B cell (primary cell): ENCODE results near the gene CTBP2. TPM values are rescaled to one million over a fixed set of nuclear protein-coding genes. Genes with fewer than 3 reads are reported as not detected.

Experiments
- ATAC-seq: fragments of 200-7000 bp; cut with Tn5 transposase; one replicate; pipeline ENCODE4 v1.10.0; 2021; ENCODE audit warnings: low read depth, mild to moderate bottlenecking, moderate number of reproducible peaks, moderate library complexity
- CTCF ChIA-PET: fragments of 350-600 bp; sonication (Branson Sonifier 250); formaldehyde crosslinking; loops from one replicate; lab custom pipeline; 2021; ENCODE audit warnings: antibody characterized with exemption, inconsistent platforms; lab: Charles Lee
- POLR2A ChIA-PET: fragments of 350-600 bp; sonication (Branson Sonifier 250); formaldehyde crosslinking; loops from one replicate; lab custom pipeline; 2021; ENCODE audit warnings: antibody characterized with exemption; lab: Charles Lee
- DNase-seq: peaks from one replicate; pipeline ENCODE4 v3.0.0; 2013
- H2AFZ ChIP-seq: 2 replicates; pipeline ENCODE4 v1.6.1; 2012; ENCODE audit warnings: mild to moderate bottlenecking, low read depth, low read length; ENCODE audit not compliant: insufficient read depth, poor library complexity, severe bottlenecking
- H3K27ac ChIP-seq, 2 donors: 1 replicate in 1 of 2; 2 replicates in 1 of 2; pipeline ENCODE4 v1.5.1; 2012 to 2013; ENCODE audit warnings: low read length in 2 of 2, mild to moderate bottlenecking in 2 of 2, moderate library complexity in 1 of 2
- H3K27me3 ChIP-seq, 4 experiments: fragments of 200-600 bp in 1 of 4; sonication (generic) in 1 of 4; replicated peaks in 1 of 4; 1 replicate in 2 of 4; 2 replicates in 2 of 4; pipeline versions ENCODE4 v1.6.1 to v1.7.0; 2013 to 2016; ENCODE audit warnings: low read length in 3 of 4, mild to moderate bottlenecking in 2 of 4, mixed read lengths in 1 of 4, moderate library complexity in 1 of 4; ENCODE audit not compliant: insufficient read depth in 4 of 4, control insufficient read depth in 3 of 4; ENCODE audit errors: control extremely low read depth in 1 of 4
- H3K36me3 ChIP-seq, 2 experiments: replicated peaks in 1 of 2; 1 replicate in 1 of 2; 2 replicates in 1 of 2; pipeline versions ENCODE4 v1.6.1 to v1.7.1; 2013; ENCODE audit warnings: low read length in 1 of 2; ENCODE audit not compliant: insufficient read depth in 2 of 2, control insufficient read depth in 1 of 2; ENCODE audit errors: control extremely low read depth in 1 of 2, extremely low read depth in 1 of 2
- H3K4me1 ChIP-seq, 2 donors: fragments of 200-600 bp in 1 of 2; sonication (generic) in 1 of 2; 1 replicate in 1 of 2; 2 replicates in 1 of 2; pipeline versions ENCODE4 v1.5.1 to v1.6.1; 2013 to 2017; ENCODE audit warnings: low read length in 2 of 2; ENCODE audit not compliant: control insufficient read depth in 2 of 2, insufficient read depth in 2 of 2
- H3K4me2 ChIP-seq: replicated peaks from 2 replicates; pipeline ENCODE3; 2012; ENCODE audit warnings: mild to moderate bottlenecking, low read depth, low read length; ENCODE audit not compliant: poor library complexity, severe bottlenecking
- H3K4me3 ChIP-seq, 5 experiments: fragments of 200-600 bp in 1 of 5; sonication (generic) in 1 of 5; 1 replicate in 3 of 5; 2 replicates in 2 of 5; pipeline versions ENCODE4 v1.5.1 to v1.7.0; 2011 to 2016; ENCODE audit warnings: low read length in 4 of 5, mild to moderate bottlenecking in 4 of 5, low read depth in 2 of 5, control low read depth in 1 of 5, moderate library complexity in 1 of 5; ENCODE audit not compliant: insufficient read depth in 1 of 5; ENCODE audit errors: control extremely low read depth in 1 of 5, extremely low read depth in 1 of 5
- H3K79me2 ChIP-seq: fragments of 200-600 bp; sonication (generic); one replicate; pipeline ENCODE4 v1.6.0; 2016; ENCODE audit warnings: low read length; ENCODE audit not compliant: control insufficient read depth, insufficient read depth
- H3K9ac ChIP-seq: fragments of 200-600 bp; sonication (generic); 2 replicates; pipeline ENCODE4 v1.6.1; 2017; ENCODE audit warnings: mild to moderate bottlenecking, low read length, moderate library complexity
- H3K9me3 ChIP-seq, 3 donors: one replicate each; pipeline versions ENCODE4 v1.6.1 to v1.7.1; 2013; ENCODE audit warnings: low read length in 2 of 3; ENCODE audit not compliant: control insufficient read depth in 2 of 3, insufficient read depth in 1 of 3; ENCODE audit errors: control extremely low read depth in 1 of 3
- H4K20me1 ChIP-seq: 2 replicates; pipeline ENCODE4 v1.6.0; 2012; ENCODE audit warnings: mild to moderate bottlenecking, low read length; ENCODE audit not compliant: insufficient read depth, control insufficient read depth, poor library complexity, severe bottlenecking
- H3K27ac Mint-ChIP-seq: one replicate; pipeline ENCODE4 v1.8.0; 2021; ENCODE audit warnings: mixed read lengths
- H3K27me3 Mint-ChIP-seq: one replicate; pipeline ENCODE4 v1.8.0; 2021; ENCODE audit warnings: mixed read lengths
- H3K4me1 Mint-ChIP-seq: one replicate; pipeline ENCODE4 v1.8.0; 2021; ENCODE audit warnings: mixed read lengths
- H3K4me3 Mint-ChIP-seq: one replicate; pipeline ENCODE4 v1.8.0; 2021; ENCODE audit warnings: mixed read lengths
- H3K9me3 Mint-ChIP-seq: one replicate; pipeline ENCODE4 v1.8.0; 2022; ENCODE audit warnings: mixed read lengths; ENCODE audit not compliant: insufficient read depth
- CTCF ChIP-seq: fragments of 200-600 bp; IDR thresholded peaks from one replicate; pipeline ENCODE4 v1.8.0; 2022; ENCODE audit warnings: antibody characterized with exemption, mild to moderate bottlenecking
- EZH2 ChIP-seq: IDR thresholded peaks from 2 replicates; pipeline ENCODE4 v1.6.1; 2012; ENCODE audit warnings: borderline replicate concordance, low read depth, mild to moderate bottlenecking, moderate library complexity, low read length; ENCODE audit not compliant: insufficient read depth, poor library complexity, severe bottlenecking
- WGBS: methylation state at CpG from one replicate; pipeline ENCODE4 v1.1.5; 2013; ENCODE audit warnings: missing lambda C conversion rate; ENCODE audit not compliant: insufficient coverage; 5-methylcytosine and 5-hydroxymethylcytosine counted together
- intact Hi-C: fragments of 100-400 bp; cut with micrococcal nuclease; formaldehyde crosslinking; loops from one replicate; pipeline ENCODE4 v1.10.0; 2022
- polyA plus RNA-seq: library from polyadenylated mRNA; depleted of rRNA; stranded (reverse); fragments of >200 nt; gene quantifications from 2 replicates; pipeline ENCODE4 v1.2.3, GENCODE V29; 2012
- total RNA-seq, 2 donors: library from RNA; stranded (reverse); fragments of 120-200 nt in 1 of 2; gene quantifications; 1 replicate in 1 of 2; 2 replicates in 1 of 2; pipeline versions ENCODE4 v1.2.3 to v1.2.4, GENCODE V29; 2013 to 2022

CTBP2 gene
- total and polyA plus RNA-seq, 2 donors (not counting 1 experiment from before 2014, with no cell fraction given): 0.39 to 0.85 TPM

- Histone ChIP-seq H3K27me3 (no peaks in the 10 kb centered on the region), H3K4me2 (no peak overlapping the region), H3K9me3 (peaks cover 0 to 4% (median 2%) of the 10 kb centered on the region in 3 donors), H3K36me3 (no peaks in the 10 kb centered on the region), H3K27ac (no peak overlapping the region), H3K79me2 (no peaks in the 10 kb centered on the region), H2AFZ (no peak overlapping the region), H4K20me1 (no peaks in the 10 kb centered on the region), H3K4me3 (no peak overlapping the region), H3K4me1 (no peaks in the 10 kb centered on the region), H3K9ac (no peak overlapping the region)
- ATAC-seq (no peak), DNase-seq (no peak)
- 100% methylated on average over 1 of the region's 2 CpGs for WGBS
- ChIA-PET POLR2A (no interaction called here), CTCF (no interaction called here)
- TF ChIP-seq EZH2: no peak
- TF ChIP-seq CTCF: no peak
- Mint-ChIP-seq H3K27me3 (peaks cover 11% of the 10 kb centered on the region), H3K9me3 (peaks cover under 1% of the 10 kb centered on the region), H3K4me1 (no peaks in the 10 kb centered on the region), H3K4me3 (no peak overlapping the region), H3K27ac (no peak overlapping the region)
- intact Hi-C loops: no loop called here
Measured at GRCh38 chr10:125112697-125113494, 47.5 kb downstream of the CTBP2 start.

GRCh38 chr10:125111118-125111727 lies 49.1 kb downstream of the CTBP2 start:
- POLR2A ChIA-PET: no interaction called here
- Histone ChIP-seq H3K79me2 (no peaks in the 10 kb centered on the region), H2AFZ (no peak overlapping the region), H3K4me3 (no peak overlapping the region), H4K20me1 (no peaks in the 10 kb centered on the region), H3K27ac (no peak overlapping the region), H3K4me2 (no peak overlapping the region), H3K27me3 (no peaks in the 10 kb centered on the region), H3K4me1 (no peaks in the 10 kb centered on the region), H3K36me3 (no peaks in the 10 kb centered on the region), H3K9ac (no peak overlapping the region), H3K9me3 (peaks cover 0 to 13% (median 2%) of the 10 kb centered on the region in 3 donors)
- intact Hi-C loops: no loop called here
- CTCF ChIA-PET: no interaction called here
- ATAC-seq (no peak), DNase-seq (no peak)
- TF ChIP-seq CTCF (no peak), EZH2 (no peak)
- H3K27me3 Mint-ChIP-seq: peaks cover 16% of the 10 kb centered on the region
- no CpG with 5 or more reads among the region's 5 CpGs for WGBS
- no peak overlapping the region for H3K4me3 Mint-ChIP-seq
- H3K27ac Mint-ChIP-seq: no peak overlapping the region
- peaks cover 7% of the 10 kb centered on the region for H3K9me3 Mint-ChIP-seq
- no peaks in the 10 kb centered on the region for H3K4me1 Mint-ChIP-seq
